ENCODE measurements around the gene B4GALNT2.

DNA sequence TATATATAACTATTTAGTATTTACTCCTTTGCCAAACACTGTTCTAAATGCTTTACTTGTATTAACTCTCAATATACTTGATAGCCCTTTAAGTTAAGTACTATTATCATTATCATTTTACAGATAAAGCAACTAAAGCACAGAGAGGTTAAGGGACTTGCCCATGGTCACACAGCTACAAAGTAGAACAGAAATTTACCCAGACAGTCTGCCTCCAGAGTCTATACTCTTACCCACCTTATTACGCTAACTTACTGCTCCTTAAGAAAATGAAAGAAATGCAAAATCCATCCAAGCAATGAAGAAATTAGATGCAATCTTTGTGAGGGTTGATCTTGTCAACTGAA, 25.4 kb upstream of the B4GALNT2 start:
- TF ChIP-seq POLR2AphosphoS5 (IDR thresholded peaks at IDR 0.05; ENCODE audit: low read depth) (no peak), CTCF (IDR thresholded peaks at IDR 0.05; ENCODE audit: insufficient read depth, low read length) (no peak), GABPA (IDR thresholded peaks at IDR 0.05; ENCODE audit: low read depth) (no peak)
